Skeletal muscle tissue (tissue), 4 donors: Measurements from ENCODE around the gene PDE2A. TPM values are rescaled to one million over a fixed set of nuclear protein-coding genes. Genes with fewer than 3 reads are reported as not detected.
A peak's percentile ranks its signal among the peaks of the same experiment; 100 is the strongest.

Experiments
- H3K27ac ChIP-seq: one replicate; pipeline ENCODE4 v1.7.0; 2013; ENCODE audit warnings: mild to moderate bottlenecking, low read depth, low read length, inconsistent platforms
- H3K27me3 ChIP-seq, 3 donors: one replicate each; pipeline ENCODE4 v1.7.0; 2013; ENCODE audit warnings: low read length in 3 of 3; ENCODE audit not compliant: control insufficient read depth in 3 of 3, insufficient read depth in 3 of 3
- H3K36me3 ChIP-seq, 3 donors: one replicate each; pipeline ENCODE4 v1.7.0; 2013; ENCODE audit warnings: low read length in 3 of 3; ENCODE audit not compliant: control insufficient read depth in 3 of 3, insufficient read depth in 3 of 3
- H3K4me1 ChIP-seq, 3 donors: one replicate each; pipeline ENCODE4 v1.7.0; 2013; ENCODE audit warnings: low read length in 3 of 3, mild to moderate bottlenecking in 3 of 3; ENCODE audit not compliant: control insufficient read depth in 3 of 3, insufficient read depth in 3 of 3
- H3K4me3 ChIP-seq, 3 donors: one replicate each; pipeline ENCODE4 v1.7.0; 2013; ENCODE audit warnings: low read length in 3 of 3
- H3K9ac ChIP-seq, 3 donors: one replicate each; pipeline ENCODE4 v1.7.0; 2013; ENCODE audit warnings: low read length in 3 of 3, mild to moderate bottlenecking in 3 of 3, moderate library complexity in 2 of 3, low read depth in 1 of 3
- H3K9me3 ChIP-seq, 3 donors: one replicate each; pipeline ENCODE4 v1.7.0; 2013; ENCODE audit warnings: low read length in 3 of 3; ENCODE audit not compliant: control insufficient read depth in 3 of 3
- total RNA-seq: library from RNA; depleted of rRNA; stranded (reverse); fragments of >200 nt; gene quantifications from one replicate; pipeline ENCODE4 v1.2.3, GENCODE V29; 2014
- donor health status: Osteomylitis.

PDE2A gene
- total RNA-seq, 1 donor from 2014 or later = 12.0 TPM

DNA sequence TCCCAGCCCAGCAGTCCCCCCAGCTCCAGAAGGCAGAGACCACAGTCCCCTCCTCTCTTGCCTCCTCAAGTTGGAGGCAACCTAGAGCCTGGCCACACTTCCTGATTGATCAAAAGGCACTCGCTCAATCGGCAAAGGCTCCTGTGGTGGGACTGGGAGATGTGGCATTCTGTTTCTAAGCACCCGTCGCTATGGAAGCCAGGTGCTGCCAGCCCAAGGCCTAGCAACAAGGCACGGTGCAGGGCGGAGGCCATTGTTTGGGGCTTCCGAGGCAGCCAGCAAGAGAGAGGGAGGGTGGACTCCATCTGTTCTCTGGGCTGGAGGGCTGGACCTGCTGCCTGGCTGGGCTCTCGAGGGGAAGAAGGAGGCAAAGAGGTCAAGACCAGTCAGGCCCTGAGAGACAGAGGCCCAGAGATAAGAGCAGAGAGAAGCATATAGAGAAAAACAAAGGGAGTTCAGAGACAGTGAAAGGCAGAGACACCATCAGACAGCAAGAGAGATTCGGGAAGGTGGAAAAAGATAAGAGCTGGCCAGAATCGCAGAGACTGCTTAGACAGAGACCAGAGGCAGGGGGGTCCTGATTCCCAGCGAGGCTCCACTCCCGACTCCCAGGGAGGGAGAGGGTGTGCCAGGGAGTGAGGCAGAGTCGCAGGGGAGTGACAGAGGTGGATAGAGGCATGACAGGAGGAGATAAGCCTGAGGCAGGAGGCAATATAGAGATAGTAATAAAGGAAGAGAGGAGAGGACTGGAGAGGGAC lies 21.2 kb downstream of the PDE2A start:
- Histone ChIP-seq H3K9me3 (no peaks in the 10 kb centered on the region), H3K4me1 (no peaks in the 10 kb centered on the region), H3K4me3 (no peak overlapping the region), H3K36me3 (no peaks in the 10 kb centered on the region), H3K27me3 (peaks cover 0 to 8% (median 3%) of the 10 kb centered on the region in 3 donors), H3K9ac (no peak overlapping the region), H3K27ac (no peak overlapping the region)

DNA sequence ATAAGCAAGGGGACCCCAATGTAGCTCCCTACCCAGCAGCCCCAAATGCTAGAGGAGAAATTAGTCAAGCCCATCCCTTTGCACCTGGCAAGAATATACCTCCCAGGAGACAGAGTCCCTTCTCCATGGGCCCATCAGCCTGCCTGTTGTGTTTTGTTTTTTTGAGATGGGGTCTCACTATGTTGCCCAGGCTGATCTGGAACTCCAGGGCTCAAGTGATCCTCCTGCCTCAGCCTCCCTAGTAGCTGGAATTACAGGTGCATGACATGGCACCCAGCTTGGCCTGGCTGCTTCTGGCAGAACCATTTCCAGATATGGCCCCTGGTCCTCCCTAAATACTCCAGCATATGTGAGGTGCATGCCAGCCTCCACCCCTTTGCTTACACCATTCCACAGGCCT lies 22.1 kb downstream of the PDE2A start:
- Histone ChIP-seq H3K36me3 (no peaks in the 10 kb centered on the region), H3K9me3 (no peaks in the 10 kb centered on the region), H3K27ac (no peak overlapping the region)

GRCh38 chr11:72649215-72649976 lies 24.8 kb downstream of the PDE2A start:
- H3K9ac ChIP-seq = no peak overlapping the region
- peaks cover 0 to 3% (median 0%) of the 10 kb centered on the region in 3 donors for H3K27me3 ChIP-seq
- H3K4me1 ChIP-seq = no peaks in the 10 kb centered on the region
- H3K4me3 ChIP-seq = no peak overlapping the region
- no peaks in the 10 kb centered on the region for H3K36me3 ChIP-seq
- H3K27ac ChIP-seq = no peak overlapping the region
- H3K9me3 ChIP-seq = no peaks in the 10 kb centered on the region

More for the DNA sequence above, 22.1 kb downstream of the PDE2A start:
- peaks cover 0 to 8% (median 3%) of the 10 kb centered on the region in 3 donors for H3K27me3 ChIP-seq
- H3K4me1 ChIP-seq = no peaks in the 10 kb centered on the region
- H3K9ac ChIP-seq = no peak overlapping the region
- H3K4me3 ChIP-seq = no peak overlapping the region

DNA sequence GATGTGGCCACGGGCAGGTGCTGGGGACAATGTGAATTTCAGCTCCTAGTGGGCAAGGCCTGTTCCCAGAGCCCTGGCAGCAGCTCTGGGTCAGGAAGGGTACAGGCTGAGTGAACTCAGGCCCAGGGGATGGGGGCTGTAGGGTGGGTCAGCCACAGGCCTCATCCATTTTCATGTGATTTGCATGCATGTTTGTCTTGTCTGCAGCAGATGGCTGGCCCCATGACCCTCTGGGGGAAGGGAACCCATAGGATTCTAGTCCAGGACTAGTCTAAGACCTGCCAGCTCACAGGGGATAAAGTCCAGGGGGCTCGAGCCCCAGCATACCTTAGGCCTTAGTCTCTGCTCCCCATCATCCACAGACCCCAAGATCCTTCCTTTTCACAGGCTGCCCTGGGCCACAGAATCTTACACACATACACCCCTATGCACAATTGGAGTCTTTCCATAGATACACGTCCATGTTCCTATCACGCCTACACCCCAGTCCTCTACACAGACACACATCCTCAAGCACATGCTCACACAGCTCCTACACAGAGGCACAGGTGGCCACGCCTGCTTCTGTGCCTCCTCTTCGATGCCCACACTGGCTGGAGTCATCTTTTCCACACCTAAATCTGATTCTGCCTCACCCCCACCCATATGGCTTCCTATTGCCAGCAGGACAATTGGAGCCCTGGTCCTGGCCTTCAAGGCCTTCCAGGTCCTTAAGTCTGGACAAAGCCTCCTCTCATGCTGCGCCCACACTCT lies 25.7 kb downstream of the PDE2A start:
- Histone ChIP-seq H3K9me3 (no peaks in the 10 kb centered on the region), H3K4me3 (no peak overlapping the region), H3K9ac (no peak overlapping the region), H3K36me3 (no peaks in the 10 kb centered on the region), H3K4me1 (peaks cover 0 to under 1% (median 0%) of the 10 kb centered on the region in 3 donors), H3K27me3 (no peaks in the 10 kb centered on the region), H3K27ac (no peak overlapping the region)

GRCh38 chr11:72647882-72648281 lies 26.3 kb downstream of the PDE2A start:
- Histone ChIP-seq H3K4me3 (no peak overlapping the region), H3K36me3 (no peaks in the 10 kb centered on the region), H3K4me1 (peaks cover 4 to 7% (median 5%) of the 10 kb centered on the region in 3 donors), H3K9ac (no peak overlapping the region), H3K27ac (no peak overlapping the region), H3K27me3 (no peaks in the 10 kb centered on the region), H3K9me3 (no peaks in the 10 kb centered on the region)

GRCh38 chr11:72646472-72646871 lies 27.8 kb downstream of the PDE2A start:
- H3K4me3 ChIP-seq = no peak overlapping the region
- H3K27ac ChIP-seq = no peak overlapping the region
- peaks cover 11 to 18% (median 12%) of the 10 kb centered on the region in 3 donors for H3K4me1 ChIP-seq
- no peaks in the 10 kb centered on the region for H3K36me3 ChIP-seq
- no peak overlapping the region for H3K9ac ChIP-seq
- no peaks in the 10 kb centered on the region for H3K9me3 ChIP-seq
- H3K27me3 ChIP-seq = peaks cover 2 to 4% (median 4%) of the 10 kb centered on the region in 3 donors

- H3K9me3 ChIP-seq = no peaks in the 10 kb centered on the region
- peaks cover 5 to 9% (median 6%) of the 10 kb centered on the region in 3 donors for H3K27me3 ChIP-seq
- no peak overlapping the region for H3K9ac ChIP-seq
- H3K4me1 ChIP-seq = peaks cover 11 to 23% (median 12%) of the 10 kb centered on the region in 3 donors
- H3K36me3 ChIP-seq = no peaks in the 10 kb centered on the region
- H3K27ac ChIP-seq = no peak overlapping the region
- no peak overlapping the region for H3K4me3 ChIP-seq
These were observed 28.2 kb downstream of the PDE2A start for GRCh38 chr11:72646024-72646423.

DNA sequence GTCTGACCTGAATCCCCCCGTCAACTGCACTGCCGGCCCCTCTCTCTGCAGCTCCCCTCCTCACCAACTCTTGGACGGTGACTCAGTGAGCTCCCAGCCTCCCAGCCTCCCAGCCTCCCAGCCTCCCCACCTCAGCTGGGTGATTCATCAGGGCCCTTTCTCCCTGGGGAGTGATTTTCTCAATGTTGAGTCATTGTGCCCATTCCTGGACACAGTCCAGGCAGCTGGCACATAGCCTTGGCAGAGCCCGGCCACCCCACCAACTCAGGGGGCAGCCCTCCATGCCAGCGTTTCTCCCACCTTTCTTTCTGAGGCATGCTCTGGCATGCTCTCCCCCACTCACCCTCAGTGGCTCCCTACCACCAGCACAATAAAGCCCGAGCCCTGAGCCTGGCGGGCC lies 30.7 kb downstream of the PDE2A start:
- Histone ChIP-seq H3K4me1 (peaks cover 15 to 30% (median 22%) of the 10 kb centered on the region in 3 donors), H3K36me3 (no peaks in the 10 kb centered on the region), H3K27me3 (peaks cover 13 to 25% (median 21%) of the 10 kb centered on the region in 3 donors), H3K9ac (peak overlapping the region in 1 of 3 donors; percentile 43), H3K4me3 (peak overlapping the region in 2 of 3 donors; percentile 68 to 71), H3K9me3 (no peaks in the 10 kb centered on the region), H3K27ac (no peak overlapping the region)

- no peak overlapping the region for H3K27ac ChIP-seq
- peaks cover 13 to 25% (median 21%) of the 10 kb centered on the region in 3 donors for H3K27me3 ChIP-seq
These were observed 31.2 kb downstream of the PDE2A start for GRCh38 chr11:72642884-72643522.

More at GRCh38 chr11:72642884-72643522, 31.2 kb downstream of the PDE2A start:
- Histone ChIP-seq H3K4me3 (peak overlapping the region; percentile 23 to 71 (median 68)), H3K4me1 (peaks cover 19 to 34% (median 25%) of the 10 kb centered on the region in 3 donors), H3K36me3 (no peaks in the 10 kb centered on the region), H3K9ac (peak overlapping the region in 2 of 3 donors; percentile 43 to 64), H3K9me3 (no peaks in the 10 kb centered on the region)
